Stromal cell of bone marrow (primary cell): ENCODE results near the gene UPF1.
"Not testable (repeated sequence)": the region's sequence is repeated elsewhere in the genome, so short reads cannot be mapped to it uniquely, and the experiment has no call there.

Experiments
- DNase-seq: peaks from one replicate; pipeline ENCODE4 v3.0.0-alpha.2; 2012; ENCODE audit warnings: low read depth

The UPF1 gene

DNA sequence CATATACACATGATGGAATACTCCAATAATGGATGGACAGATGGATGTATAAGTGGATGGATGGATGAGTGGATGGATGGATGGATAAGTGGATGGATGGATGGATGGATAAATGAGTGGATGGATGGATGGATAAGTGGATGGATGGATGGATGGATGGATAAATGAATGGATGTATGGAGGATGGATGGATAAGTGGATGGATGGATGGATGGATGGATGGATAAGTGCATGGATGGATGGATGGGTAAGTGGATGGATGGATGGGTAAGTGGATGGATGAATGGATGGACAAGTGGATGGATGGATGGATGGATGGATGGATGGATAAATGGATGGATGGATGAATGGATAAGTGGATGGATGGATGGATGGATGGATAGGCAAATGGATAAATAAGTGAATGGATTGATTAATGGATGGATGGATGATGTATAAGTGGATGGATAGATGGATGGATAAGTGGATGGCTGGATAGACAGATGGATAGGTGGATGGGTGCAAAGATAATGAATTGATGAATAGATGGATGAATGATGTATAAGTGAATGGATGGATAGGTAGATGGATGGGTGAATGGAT, 32.3 kb upstream of the UPF1 start:
- no peak for DNase-seq

DNA sequence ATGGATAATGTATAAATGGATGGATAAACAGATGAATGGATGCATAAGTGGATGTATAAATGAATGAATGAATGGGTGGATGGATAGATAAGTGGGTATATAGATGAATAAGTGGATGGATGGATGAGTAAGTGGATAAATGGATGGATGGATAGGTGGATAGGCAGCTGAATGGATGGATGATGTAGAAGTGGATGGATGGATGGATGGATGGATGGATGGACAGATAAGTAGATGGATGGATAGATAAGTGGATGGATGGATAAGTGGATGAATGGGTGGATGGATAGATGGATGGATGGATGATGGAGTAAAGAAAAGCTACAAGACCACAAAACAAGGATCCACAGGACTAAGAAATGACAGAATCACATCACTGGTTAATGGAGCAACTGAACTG, 31.7 kb upstream of the UPF1 start:
- DNase-seq, result no peak

DNA sequence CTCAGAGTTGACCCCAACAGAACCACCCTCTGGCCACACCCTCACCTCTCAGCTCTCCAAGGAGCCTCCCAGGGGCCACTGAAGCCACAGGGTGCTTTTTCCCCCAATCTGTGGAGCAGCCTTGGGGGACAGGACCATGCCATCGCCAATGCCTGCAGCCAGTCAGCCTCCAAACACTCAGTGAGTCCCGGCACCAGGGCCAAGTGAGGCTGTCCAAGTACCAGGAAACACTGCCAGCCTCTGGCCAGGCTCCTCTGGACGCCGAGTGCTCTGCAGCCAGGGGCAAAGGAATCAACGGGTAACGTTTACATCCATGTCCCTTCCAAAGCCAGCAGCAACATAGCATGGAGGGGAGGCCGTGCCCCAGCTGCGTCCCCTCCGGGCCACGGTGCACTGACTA, 31.1 kb upstream of the UPF1 start:
- no peak for DNase-seq

DNA sequence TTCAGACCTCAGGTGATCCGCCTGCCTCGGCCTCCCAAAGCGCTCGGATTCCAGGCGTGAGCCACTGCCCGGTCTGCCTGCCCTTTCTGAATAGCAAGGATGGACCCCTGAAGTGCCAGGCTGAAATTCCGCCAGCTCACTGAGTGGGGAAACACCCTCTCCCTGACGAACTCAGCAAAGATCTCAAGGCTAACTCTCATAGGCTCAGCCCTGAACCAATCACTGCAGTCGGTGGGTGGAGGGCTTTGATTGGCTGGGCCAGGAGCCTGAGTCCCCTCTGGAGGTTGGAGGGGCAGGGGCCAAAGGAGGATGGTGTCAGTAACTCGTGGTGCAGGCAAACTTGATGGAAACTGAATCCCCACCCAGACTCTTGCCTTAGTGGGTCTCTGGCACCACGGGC, 29.4 kb upstream of the UPF1 start:
- no peak for DNase-seq

DNA sequence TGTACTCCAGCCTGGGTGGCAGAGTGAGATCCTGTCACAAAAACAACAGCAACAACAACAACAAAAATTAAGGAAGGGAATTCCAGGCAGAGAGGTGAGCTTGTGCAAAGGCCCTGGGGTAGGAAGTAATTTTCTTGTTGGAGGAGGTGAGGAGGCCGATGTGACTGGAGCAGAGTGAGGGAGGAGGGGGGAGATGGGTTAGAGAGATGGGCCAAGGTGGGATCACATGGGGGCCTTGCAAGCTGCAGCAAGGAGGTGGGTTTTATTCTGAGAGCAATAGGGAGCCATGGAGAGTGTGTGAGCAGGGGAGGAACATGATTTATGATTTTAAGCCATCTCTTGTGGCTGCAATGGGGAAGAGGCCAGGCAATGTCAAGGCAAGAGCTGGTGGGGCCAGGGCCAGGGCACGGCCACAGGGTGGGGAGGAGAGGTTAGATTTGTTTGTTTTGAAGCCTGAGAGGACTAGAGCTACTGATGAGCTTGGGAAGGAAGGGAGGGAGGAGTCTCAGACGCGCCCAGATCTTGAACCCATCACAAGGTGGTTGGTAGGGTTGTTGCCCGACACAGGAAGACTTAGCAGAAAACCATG, 28.1 kb upstream of the UPF1 start:
- DNase-seq, result no peak

DNA sequence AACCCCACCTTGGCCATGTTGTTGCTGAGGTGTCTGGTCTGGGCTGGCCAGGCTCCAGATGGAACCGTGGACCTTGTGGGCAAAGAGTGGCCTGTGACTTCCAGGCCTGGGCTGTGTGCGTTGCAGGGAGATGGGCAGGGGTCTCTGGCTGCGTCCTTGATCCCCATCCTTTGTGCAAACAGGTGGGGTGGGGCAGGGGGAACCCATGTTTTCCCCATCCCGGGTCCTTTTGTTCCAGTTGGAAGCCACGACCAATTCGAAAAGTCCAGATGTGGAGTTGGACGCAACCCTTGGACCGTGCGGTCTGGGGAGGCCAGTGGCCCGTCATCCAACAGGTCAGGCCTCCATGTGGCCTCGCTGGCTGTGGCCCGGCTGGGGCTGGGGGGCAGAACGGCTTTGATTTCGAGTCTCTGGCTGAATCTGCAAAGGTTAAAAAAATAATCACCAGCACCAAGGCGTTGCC, 27.6 kb upstream of the UPF1 start:
- DNase-seq, result no peak

DNA sequence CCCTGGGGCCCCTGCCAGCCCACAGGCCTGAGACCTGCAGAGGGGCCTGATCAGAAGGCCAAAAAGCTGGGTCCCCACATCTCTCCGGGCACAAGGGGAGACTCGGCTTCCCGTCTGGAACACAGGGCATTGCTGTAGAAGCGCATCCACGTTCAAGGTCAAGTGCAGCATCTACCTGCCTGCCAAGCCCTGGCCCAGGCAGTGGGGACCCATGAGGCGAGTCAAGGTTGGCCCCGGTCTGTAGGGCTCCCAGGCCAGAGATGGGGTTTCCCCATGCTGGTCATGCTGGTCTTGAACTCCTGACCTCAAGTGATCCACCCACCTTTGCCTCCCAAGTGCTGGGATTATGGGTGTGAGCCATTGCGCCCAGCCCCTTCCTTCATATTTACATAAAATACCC, 27.1 kb upstream of the UPF1 start:
- DNase-seq, result no peak

DNA sequence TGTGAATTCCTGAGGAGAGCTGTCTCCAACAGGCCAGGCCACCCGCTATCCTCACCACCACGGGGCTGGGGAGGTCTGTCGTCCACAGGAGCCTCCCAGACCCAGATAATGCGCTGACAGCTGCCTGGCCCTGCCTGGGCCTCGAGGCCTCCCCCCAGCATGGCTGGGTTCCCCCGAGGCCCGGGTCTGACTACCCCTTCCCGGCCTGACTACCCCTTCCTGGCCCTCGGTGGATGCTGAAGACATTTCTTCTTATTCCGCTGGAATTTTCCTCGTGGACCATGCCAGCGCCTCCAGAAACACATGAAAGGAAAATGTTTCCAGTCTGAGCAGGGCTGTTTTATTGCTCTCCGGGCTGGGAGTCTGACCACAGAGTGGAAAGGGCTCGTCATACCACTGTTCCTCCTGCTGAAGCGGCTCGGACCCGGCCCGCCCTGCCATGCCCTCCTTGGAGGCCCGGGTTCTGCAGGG, 23.9 kb upstream of the UPF1 start:
- DNase-seq, result peak; percentile 73

DNA sequence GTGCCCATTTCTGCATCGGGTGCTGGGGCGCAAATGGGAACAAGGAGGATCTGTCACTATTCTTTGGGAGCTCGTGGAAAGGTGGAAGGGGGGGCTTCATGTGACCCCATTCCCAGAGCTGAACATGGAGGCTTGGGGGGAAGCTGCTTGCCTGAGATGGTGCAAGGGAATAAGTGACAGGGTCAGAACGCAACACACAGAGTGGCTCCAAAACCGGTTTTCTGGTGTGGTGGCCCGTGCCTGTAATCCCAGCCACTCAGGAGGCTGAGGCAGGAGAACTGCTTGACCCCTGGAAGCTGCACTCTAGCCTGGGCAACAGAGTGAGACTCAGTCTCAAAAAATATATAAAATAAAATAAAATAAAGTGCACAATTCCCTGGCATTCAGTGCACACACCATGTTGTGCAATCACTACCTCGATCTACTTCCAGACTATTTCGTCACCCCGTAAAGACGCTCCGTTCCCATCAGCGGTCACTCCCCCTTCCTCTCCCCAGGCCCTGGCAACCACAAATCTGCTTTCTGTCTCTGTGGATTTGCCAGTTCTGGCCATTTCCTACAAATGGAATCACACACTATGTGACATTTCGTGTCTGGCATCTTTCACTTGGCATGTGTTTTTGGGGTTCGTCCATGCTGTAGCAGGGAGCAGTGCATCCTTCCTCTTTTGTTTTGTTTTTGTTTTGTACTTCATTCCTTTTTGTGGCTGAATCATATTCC, 22.4 kb upstream of the UPF1 start:
- peak; percentile 80 for DNase-seq

DNA sequence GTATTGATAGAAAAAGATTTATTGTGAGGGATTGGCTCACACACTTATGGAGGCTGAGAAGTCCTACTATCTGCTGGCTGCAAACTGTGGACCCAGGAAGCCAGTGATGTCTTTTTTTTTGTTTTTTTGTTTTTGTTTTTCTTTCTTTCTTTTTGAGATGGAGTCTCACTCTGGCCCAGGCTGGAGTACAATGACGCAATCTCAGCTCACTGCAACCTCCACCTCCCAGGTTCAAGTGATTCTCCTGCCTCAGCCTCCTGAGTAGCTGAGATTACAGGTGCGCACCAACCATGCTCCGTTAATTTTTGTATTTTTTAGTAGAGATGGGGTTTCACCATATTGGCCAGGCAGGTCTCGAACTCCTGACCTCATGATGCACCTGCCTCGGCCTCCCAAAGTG, 20.1 kb upstream of the UPF1 start:
- DNase-seq, result not testable (repeated sequence)

DNA sequence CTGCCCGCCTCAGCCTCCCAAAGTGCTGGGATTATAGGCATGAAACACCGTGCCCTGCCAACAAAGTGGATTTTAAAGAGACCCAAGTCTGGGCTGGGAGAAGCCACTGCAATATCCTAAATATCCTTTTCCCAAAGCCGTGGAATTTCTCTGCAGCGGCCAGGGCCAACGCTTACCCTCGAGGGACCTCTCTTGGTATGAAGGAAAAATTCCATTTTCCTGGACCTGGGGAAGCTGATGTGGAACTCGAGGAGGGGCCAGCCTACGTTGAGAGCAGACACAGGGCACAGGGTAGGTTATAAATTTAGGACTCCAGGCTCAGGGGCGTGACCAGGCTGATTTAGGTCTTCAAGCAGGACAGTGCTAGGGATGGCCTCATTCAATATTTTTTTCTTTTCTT, 17.7 kb upstream of the UPF1 start:
- DNase-seq, result no peak

DNA sequence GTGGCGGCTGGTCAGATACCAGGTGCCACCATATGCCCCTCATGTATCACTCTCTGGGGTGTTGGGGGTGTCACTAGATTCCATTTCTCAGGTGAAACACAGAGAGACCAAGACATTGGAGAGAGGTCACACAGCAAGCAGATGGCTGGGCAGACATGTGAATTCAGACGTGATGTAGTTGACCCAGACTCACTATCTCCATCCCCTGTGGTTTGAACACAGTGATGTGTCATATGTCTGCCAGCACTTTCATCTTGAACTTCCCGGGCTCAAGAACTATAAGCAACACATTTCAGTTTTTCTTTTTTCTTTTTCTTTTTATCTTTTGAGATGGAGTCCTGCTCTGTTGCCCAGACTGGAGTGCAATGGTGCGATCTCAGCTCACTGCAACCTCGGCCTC, 16.1 kb upstream of the UPF1 start:
- DNase-seq, result no peak

DNA sequence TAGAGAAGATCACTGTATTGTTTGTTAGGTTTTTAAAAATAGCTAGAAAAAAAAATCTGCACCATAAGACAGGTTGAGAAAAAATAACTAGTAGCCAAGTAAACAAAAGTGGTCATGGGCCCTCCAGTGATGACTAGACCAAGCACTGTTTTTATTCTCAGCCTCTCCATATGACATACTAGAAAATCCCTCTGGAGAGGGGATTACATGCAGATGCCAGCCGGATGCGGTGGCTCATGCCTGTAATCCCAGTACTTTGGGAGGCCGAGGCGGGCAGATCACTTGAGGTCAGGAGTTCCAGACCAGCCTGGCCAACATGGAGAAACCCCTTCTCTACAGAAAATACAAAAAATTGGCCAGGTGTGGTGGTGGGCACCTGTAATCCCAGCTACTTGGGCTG, 15.1 kb upstream of the UPF1 start:
- DNase-seq, result not testable (repeated sequence)

DNA sequence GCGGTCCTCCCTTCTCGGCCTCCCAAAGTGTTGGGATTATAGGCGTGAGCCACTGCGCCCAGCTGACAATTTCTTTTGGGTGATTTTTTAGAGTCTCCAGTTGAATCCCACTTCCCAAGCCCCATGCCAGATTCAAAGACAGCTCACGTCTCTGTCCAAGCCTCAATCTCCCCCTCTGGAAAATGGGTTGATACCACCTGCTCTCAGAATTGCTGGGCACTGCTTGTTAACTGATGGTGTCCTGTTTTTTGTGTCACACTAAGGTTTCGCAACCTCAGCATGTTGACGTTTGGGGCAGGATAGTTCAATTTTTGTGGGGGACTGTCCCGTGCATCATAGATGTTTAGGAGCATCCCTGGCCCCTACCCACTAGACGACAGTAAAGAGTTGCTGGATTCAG, 14.2 kb upstream of the UPF1 start:
- no peak for DNase-seq

DNA sequence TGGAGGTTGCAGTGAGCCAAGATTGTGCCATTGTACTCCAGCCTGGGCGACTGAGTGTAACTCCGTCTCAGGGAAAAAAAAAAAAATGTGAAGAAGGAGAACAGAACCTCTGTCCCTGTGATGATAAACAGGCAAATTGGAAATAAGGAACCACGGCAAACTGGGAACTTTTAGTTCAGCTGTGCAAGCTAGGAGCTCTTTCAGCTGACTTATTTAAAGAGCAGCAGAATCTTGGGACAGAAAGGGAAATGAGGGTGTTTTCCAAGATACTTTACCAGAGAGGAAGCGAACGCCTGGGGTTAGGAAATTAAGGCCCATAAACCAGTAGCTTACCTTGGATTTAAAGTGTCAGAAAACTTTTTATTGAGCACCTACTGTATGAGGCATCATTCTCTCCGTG, 3.0 kb upstream of the UPF1 start:
- DNase-seq, result no peak

DNA sequence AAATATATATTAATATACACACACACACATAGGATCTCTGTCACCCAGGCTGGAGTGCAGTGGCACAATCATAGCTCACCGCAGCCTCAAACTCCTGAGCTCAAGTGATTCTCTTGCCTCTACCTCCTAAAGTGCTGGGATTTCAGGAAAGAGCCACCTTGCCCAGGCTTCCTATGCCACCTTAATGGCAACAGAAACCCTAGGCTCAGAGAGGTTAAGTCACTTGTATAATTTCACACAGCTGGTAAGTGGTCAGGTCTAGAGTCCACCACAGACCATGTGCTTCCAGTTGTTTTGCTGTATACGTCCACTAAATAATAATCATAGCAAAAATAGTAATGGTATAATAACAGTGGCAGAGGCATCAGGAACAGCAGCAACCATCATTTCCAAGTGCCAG, 1.3 kb upstream of the UPF1 start:
- DNase-seq, result no peak

DNA sequence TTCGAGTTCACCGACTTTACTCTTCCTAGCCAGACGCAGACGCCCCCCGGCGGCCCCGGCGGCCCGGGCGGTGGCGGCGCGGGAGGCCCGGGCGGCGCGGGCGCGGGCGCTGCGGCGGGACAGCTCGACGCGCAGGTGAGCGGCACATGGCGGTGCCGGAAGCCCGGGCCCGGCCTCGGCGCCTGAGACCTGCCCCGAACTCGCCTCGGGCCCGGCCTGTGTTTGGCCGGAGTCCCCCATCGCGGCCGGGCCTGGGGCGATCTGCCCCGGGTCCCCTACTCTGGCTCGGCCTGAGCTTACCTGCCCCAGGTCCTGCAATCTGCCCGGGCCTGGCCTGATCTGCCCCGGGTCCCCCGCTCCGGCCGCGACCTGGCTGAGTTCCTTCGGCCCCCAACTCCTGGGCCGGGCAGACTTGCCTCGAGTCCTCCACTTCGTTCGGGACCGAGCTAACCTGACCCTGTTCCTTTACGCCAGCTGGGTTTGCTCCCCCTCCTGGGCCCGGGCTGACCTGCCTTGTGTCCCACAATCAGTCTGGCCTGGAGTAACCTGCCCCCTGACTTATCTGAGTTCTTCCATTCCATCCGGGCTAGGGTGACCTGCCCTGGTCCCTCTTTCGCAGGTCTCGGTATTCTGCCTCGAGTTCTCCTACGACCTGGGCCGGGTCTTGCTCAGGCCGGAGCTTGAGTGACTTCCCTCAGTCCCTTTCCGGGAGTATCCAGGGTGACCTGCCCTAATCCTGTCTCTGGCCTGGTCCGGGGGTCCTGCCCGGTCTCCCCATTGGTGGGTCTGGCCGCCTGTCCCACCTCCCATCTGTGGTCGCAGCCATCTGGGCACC, 764 bp downstream of the UPF1 start:
- DNase-seq, result no peak

DNA sequence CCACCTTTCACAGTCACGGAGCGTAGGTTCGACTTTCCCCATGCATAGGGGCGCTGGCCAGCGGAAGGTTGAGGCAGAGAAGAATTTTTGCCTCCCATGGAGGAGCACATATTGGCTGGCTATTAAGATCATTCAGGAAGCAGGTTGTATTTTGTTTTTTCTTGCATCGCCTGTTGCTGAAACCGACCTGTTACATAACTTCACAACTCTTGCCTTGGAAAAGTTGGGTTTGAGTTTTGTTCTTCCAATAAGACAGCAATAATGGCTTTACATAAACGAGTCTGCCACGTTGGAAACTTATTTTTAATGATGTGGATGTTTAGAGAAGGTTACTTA, 1.4 kb downstream of the UPF1 start:
- no peak for DNase-seq

DNA sequence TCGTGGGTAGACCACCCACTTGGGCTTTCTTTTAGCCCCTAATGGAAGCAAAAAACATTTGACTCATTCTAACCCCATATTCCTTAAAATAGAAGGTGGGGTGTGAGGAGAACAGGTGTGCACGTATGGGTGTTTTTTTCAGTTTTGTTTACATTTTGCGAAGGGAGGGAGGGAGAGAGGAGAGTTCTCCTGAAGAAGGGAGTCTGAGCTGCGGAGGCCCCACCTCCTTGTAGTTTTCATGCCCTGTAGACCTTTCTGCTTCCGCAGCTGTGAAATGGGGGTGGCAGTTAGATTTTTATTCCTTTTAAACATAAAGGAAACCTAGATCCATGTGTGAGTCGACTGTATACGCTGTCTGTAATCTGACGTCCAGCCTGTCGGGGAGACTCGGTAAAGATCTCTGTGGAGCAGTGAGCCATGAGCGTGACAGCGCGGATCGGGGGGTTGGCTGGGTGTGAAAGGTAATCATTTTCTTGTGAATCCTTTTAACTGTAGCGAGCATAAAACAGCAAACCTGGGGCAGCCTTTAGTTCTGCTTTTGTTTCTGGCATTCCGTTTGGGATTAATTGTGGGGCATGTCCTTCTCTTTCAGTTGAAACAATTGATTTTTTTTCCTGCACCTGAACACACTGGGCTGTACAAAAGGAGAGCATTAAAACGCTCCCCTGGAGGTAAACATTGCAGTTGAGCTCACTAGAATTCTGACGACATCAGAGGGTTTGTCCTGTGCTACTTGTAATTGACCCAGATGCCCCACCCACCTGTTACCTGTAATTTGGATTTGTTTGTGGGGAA, 2.3 kb downstream of the UPF1 start:
- DNase-seq, result no peak

DNA sequence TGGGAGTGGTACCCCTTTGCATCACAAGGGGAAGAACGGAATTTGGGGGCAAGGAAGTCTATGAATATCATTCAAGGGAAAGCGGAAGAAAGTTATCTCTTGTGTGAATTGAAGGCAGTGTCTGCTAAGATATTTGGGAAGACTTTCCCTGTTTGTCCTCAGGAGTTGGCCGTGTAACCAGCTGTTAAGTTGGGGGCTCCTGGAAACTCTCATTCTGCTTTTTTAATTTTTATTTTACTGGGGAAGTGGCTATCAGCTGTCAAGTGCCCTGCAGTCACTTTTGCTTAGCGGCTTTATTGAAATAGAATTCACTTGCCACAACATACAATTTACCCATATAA, 2.9 kb downstream of the UPF1 start:
- DNase-seq, result no peak

DNA sequence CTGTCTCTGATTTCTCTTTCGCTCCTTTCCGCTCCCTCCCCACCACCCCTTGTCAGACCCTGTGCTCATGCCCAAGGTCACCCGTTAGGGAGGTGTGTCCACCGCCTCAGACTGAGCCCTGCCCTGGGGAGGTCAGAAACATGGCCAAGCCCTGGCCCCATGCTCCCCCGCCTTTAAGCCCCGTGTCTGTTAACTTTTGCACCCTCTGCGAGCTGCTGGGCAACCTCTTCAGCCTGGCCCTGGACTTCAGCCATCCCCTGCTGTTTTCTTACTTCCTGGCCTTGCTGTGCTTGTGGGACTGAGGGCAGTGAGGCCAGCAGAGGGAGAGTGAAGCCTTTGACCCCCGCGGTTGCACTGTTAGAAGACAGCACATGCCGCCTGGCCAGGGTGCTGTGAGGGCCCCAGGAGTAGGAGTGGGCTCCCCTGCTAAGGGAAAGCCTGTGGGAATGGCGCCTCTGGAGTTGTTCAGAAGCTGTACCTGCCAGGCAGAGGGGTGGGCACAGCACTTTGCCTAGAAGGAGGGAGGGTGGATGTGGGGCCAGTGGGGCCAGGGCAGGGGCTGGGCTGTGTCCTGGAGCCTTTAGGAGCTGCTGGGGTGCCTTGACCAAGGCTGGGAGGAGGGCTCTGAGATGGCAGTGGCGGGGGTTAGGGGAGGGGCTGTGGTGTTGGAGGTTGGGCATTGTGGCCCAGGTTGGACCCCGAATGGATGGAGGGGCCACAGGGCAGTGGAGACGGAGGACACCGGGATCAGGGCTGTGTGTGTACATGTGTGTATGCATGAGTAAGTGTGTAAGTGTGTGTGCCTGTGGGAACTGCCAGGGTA, 7.9 kb downstream of the UPF1 start:
- DNase-seq, result no peak
